Loucy (cell line): ENCODE data around the gene CPNE2.

Source experiments
- EZH2phosphoT487 ChIP-seq: fragments of 200-600 bp; IDR thresholded peaks from 2 replicates; pipeline ENCODE4 v1.6.1; 2018; ENCODE audit warnings: antibody characterized with exemption, mild to moderate bottlenecking, moderate library complexity, borderline replicate concordance
- TF ChIP-seq, protein P1 (sequence below): fragments of 200-600 bp; sonication (generic); conservative IDR thresholded peaks from 2 replicates; pipeline ENCODE4 v1.5.1; 2014; ENCODE audit warnings: mild to moderate bottlenecking, antibody characterized with exemption, low read length

DNA sequence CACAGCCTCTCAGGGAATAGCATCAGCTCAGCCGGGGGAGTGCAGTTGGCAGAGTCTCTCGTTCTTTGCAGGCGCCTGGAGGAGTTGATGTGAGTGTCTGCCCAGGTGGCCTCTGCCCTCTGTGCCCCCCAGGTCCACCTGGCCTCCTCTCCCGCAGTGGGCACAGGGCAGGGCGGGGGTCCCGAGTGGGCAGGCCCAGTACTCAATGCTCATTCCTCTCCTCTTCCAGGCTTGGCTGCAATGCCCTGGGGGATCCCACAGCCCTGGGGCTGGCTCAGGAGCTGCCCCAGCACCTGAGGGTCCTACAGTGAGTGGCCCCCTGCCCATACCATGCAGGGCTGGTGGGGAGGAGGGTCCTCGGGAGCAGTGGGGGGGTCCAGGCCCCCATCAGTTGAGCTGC lies 14.7 kb upstream of the CPNE2 start:
- TF ChIP-seq, protein P1, sequence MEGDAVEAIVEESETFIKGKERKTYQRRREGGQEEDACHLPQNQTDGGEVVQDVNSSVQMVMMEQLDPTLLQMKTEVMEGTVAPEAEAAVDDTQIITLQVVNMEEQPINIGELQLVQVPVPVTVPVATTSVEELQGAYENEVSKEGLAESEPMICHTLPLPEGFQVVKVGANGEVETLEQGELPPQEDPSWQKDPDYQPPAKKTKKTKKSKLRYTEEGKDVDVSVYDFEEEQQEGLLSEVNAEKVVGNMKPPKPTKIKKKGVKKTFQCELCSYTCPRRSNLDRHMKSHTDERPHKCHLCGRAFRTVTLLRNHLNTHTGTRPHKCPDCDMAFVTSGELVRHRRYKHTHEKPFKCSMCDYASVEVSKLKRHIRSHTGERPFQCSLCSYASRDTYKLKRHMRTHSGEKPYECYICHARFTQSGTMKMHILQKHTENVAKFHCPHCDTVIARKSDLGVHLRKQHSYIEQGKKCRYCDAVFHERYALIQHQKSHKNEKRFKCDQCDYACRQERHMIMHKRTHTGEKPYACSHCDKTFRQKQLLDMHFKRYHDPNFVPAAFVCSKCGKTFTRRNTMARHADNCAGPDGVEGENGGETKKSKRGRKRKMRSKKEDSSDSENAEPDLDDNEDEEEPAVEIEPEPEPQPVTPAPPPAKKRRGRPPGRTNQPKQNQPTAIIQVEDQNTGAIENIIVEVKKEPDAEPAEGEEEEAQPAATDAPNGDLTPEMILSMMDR: no peak
- no peak for TF ChIP-seq EZH2phosphoT487
